NCI-H82 treated with DMSO at 0.1 percent for 48 hours (cell line): ENCODE measurements around the gene UGT1A10.

Source experiments
- DNase-seq: peaks from one replicate; lab custom pipeline; 2025; ENCODE audit not compliant: unreplicated experiment; lab: John Stamatoyannopoulos, UW

The UGT1A10 gene

GRCh38 chr2:233768076-233768475 lies 131.8 kb downstream of the UGT1A10 start:
- DNase-seq = no peak

- no peak for DNase-seq
Measured at GRCh38 chr2:233769260-233769659, 133.0 kb downstream of the UGT1A10 start.

- no peak for DNase-seq
Measured at GRCh38 chr2:233772153-233772552, 135.9 kb downstream of the UGT1A10 start.

GRCh38 chr2:233772583-233772982 lies 136.3 kb downstream of the UGT1A10 start:
- DNase-seq = no peak

- DNase-seq = no peak
Measured at GRCh38 chr2:233773854-233774253, 137.6 kb downstream of the UGT1A10 start.

- no peak for DNase-seq
Measured at GRCh38 chr2:233775414-233775813, 139.2 kb downstream of the UGT1A10 start.

GRCh38 chr2:233778030-233778429 lies 141.8 kb downstream of the UGT1A10 start, which contains the start of gene MROH2A:
Gene MROH2A (plus strand): TSS chr2:233778330. CDS start chr2:233779359, 1,029 bp downstream.
- DNase-seq = no peak

GRCh38 chr2:233779722-233780121 lies 143.5 kb downstream of the UGT1A10 start:
- no peak for DNase-seq

- DNase-seq = no peak
Measured at GRCh38 chr2:233780771-233781170, 144.5 kb downstream of the UGT1A10 start.

- DNase-seq = no peak
Measured at GRCh38 chr2:233789554-233789953, 153.3 kb downstream of the UGT1A10 start.

- no peak for DNase-seq
Measured at GRCh38 chr2:233791151-233791882, 155.1 kb downstream of the UGT1A10 start.

GRCh38 chr2:233791883-233792329 lies 155.7 kb downstream of the UGT1A10 start:
- no peak for DNase-seq

- DNase-seq = no peak
Measured at GRCh38 chr2:233792720-233793119, 156.5 kb downstream of the UGT1A10 start.

GRCh38 chr2:233793465-233794127 lies 157.3 kb downstream of the UGT1A10 start:
- DNase-seq = no peak

GRCh38 chr2:233794128-233794658 lies 157.9 kb downstream of the UGT1A10 start:
- DNase-seq = no peak

- DNase-seq = no peak
Measured at GRCh38 chr2:233795735-233796171, 159.5 kb downstream of the UGT1A10 start.

GRCh38 chr2:233796254-233796653 lies 160.0 kb downstream of the UGT1A10 start:
- DNase-seq = peak; percentile 80

- DNase-seq = no peak
Measured at GRCh38 chr2:233798335-233799086, 162.3 kb downstream of the UGT1A10 start.

GRCh38 chr2:233799087-233799665 lies 162.9 kb downstream of the UGT1A10 start:
- no peak for DNase-seq

- no peak for DNase-seq
Measured at GRCh38 chr2:233799716-233800115, 163.5 kb downstream of the UGT1A10 start.

GRCh38 chr2:233800208-233800607 lies 164.0 kb downstream of the UGT1A10 start:
- DNase-seq = no peak
